Endothelial cell of umbilical vein (primary cell): ENCODE data around the gene SLC52A1. TPM values are rescaled to one million over a fixed set of nuclear protein-coding genes. Genes with fewer than 3 reads are reported as not detected.

Experiments
- BruUV-seq: library from RNA; stranded (reverse); fragments of 400-500 nt; replicated peaks from 2 replicates; lab custom pipeline; 2021; lab: Mats Ljungman, UMichigan
- CTCF ChIA-PET: fragments of 300-600, 350-600 bp; sonication (Branson Sonifier 250); formaldehyde crosslinking; loops from one replicate; lab custom pipeline; 2021; ENCODE audit warnings: antibody characterized with exemption, inconsistent platforms; lab: Charles Lee
- POLR2A ChIA-PET: fragments of 300-600, 350-600 bp; sonication (Branson Sonifier 250); formaldehyde crosslinking; loops from one replicate; lab custom pipeline; 2021; ENCODE audit warnings: antibody characterized with exemption, inconsistent platforms; lab: Charles Lee
- DNase-seq: peaks from one replicate; pipeline ENCODE4 v3.0.0-alpha.2; 2011; ENCODE audit warnings: low read depth, low spot score
- FAIRE-seq: peaks from 2 replicates; lab custom pipeline; 2011; peaks lifted over from hg19 to GRCh38; lab: Jason Lieb, UNC
- H2AFZ ChIP-seq: 2 replicates; pipeline ENCODE4 v1.6.0; 2012; ENCODE audit warnings: low read depth, low read length, control low read depth, inconsistent platforms
- H3K27ac ChIP-seq: 2 replicates; pipeline ENCODE4 v1.5.1; 2011; ENCODE audit warnings: low read depth, mild to moderate bottlenecking, control low read depth, low read length, moderate library complexity; ENCODE audit not compliant: insufficient read depth
- H3K27me3 ChIP-seq, 2 experiments: 2 replicates each; pipeline versions ENCODE4 v1.6.0 to v1.6.1; 2011; ENCODE audit warnings: low read length in 2 of 2, mixed read lengths in 1 of 2; ENCODE audit not compliant: control insufficient read depth in 2 of 2, insufficient read depth in 2 of 2
- H3K36me3 ChIP-seq, 2 experiments: 2 replicates in 1 of 2; 3 replicates in 1 of 2; pipeline ENCODE4 v1.5.1; 2011; ENCODE audit warnings: low read length in 2 of 2, mild to moderate bottlenecking in 1 of 2, moderate library complexity in 1 of 2; ENCODE audit not compliant: control insufficient read depth in 2 of 2, insufficient read depth in 2 of 2; ENCODE audit errors: extremely low read depth in 1 of 2
- H3K4me1 ChIP-seq: 3 replicates; pipeline ENCODE4 v1.5.1; 2011; ENCODE audit warnings: mild to moderate bottlenecking, low read length; ENCODE audit not compliant: control insufficient read depth, insufficient read depth; ENCODE audit errors: extremely low read depth
- H3K4me2 ChIP-seq: 2 replicates; pipeline ENCODE4 v1.6.1; 2011; ENCODE audit warnings: low read length, control low read depth, mixed read lengths; ENCODE audit not compliant: insufficient read depth
- H3K4me3 ChIP-seq, 3 experiments: fragments of 200-600 bp in 1 of 3; sonication (generic), shearing (Covaris generic) in 1 of 3; replicated peaks in 1 of 3; 2 replicates each; pipeline ENCODE4 v1.5.1; 2011 to 2016; ENCODE audit warnings: control low read depth in 3 of 3, low read length in 3 of 3, mild to moderate bottlenecking in 2 of 3, inconsistent platforms in 1 of 3, low read depth in 1 of 3, moderate library complexity in 1 of 3; ENCODE audit not compliant: insufficient read depth in 1 of 3
- H3K79me2 ChIP-seq: 2 replicates; pipeline ENCODE4 v1.6.0; 2012; ENCODE audit warnings: low read length, inconsistent platforms; ENCODE audit not compliant: control insufficient read depth, insufficient read depth
- H3K9ac ChIP-seq: replicated peaks from 2 replicates; pipeline ENCODE3; 2011; ENCODE audit warnings: low read length, control low read depth; ENCODE audit not compliant: insufficient read depth; ENCODE audit errors: extremely low read depth
- H3K9me1 ChIP-seq: replicated peaks from 3 replicates; pipeline ENCODE4 v1.6.0; 2011; ENCODE audit warnings: mild to moderate bottlenecking, low read length; ENCODE audit not compliant: control insufficient read depth, insufficient read depth; ENCODE audit errors: extremely low read depth
- H3K9me3 ChIP-seq: replicated peaks from 2 replicates; pipeline ENCODE4 v1.5.1; 2012; ENCODE audit warnings: low read length, inconsistent platforms; ENCODE audit not compliant: control insufficient read depth, insufficient read depth
- H4K20me1 ChIP-seq: replicated peaks from 2 replicates; pipeline ENCODE3; 2011; ENCODE audit warnings: mild to moderate bottlenecking, low read length; ENCODE audit not compliant: control insufficient read depth, insufficient read depth; ENCODE audit errors: extremely low read depth
- CTCF ChIP-seq, 2 donors: IDR thresholded peaks; 1 replicate in 1 of 2; 2 replicates in 1 of 2; pipeline ENCODE4 v1.5.1; 2011; ENCODE audit warnings: low read length in 2 of 2, mild to moderate bottlenecking in 2 of 2, moderate library complexity in 2 of 2, control low read depth in 1 of 2, inconsistent platforms in 1 of 2, low read depth in 1 of 2; ENCODE audit not compliant: insufficient read depth in 1 of 2; ENCODE audit errors: extremely low read depth in 1 of 2
- EZH2 ChIP-seq: IDR thresholded peaks from 2 replicates; pipeline ENCODE4 v1.6.1; 2012; ENCODE audit warnings: borderline replicate concordance, low read depth, mild to moderate bottlenecking, moderate library complexity, low read length, inconsistent platforms; ENCODE audit not compliant: severe bottlenecking
- FOS ChIP-seq: IDR thresholded peaks from 2 replicates; pipeline ENCODE4 v1.6.1; 2011; ENCODE audit warnings: mild to moderate bottlenecking, low read length, moderate library complexity, borderline replicate concordance; ENCODE audit not compliant: insufficient read depth
- GATA2 ChIP-seq: IDR thresholded peaks from 2 replicates; pipeline ENCODE4 v1.7.0; 2011; ENCODE audit warnings: low read depth, mild to moderate bottlenecking, moderate library complexity, mixed read lengths, low read length; ENCODE audit not compliant: insufficient read length, insufficient read depth
- JUN ChIP-seq: IDR thresholded peaks from 2 replicates; pipeline ENCODE4 v1.6.1; 2011; ENCODE audit warnings: borderline replicate concordance, low read depth; ENCODE audit not compliant: insufficient read length, insufficient read depth
- MYC ChIP-seq: IDR thresholded peaks from one replicate; pipeline ENCODE4 v1.6.1; 2011; ENCODE audit warnings: mild to moderate bottlenecking, low read depth, low read length
- POLR2A ChIP-seq: IDR thresholded peaks from 2 replicates; pipeline ENCODE4 v1.6.1; 2012; ENCODE audit warnings: low read depth, mild to moderate bottlenecking, control low read depth, low read length
- POLR2AphosphoS5 ChIP-seq: IDR thresholded peaks from 2 replicates; pipeline ENCODE4 v1.6.1; 2012; ENCODE audit warnings: low read depth, mild to moderate bottlenecking, control low read depth, low read length, moderate library complexity; ENCODE audit not compliant: insufficient read depth
- dilution Hi-C: fragments of 300-500 bp; cut with MboI; formaldehyde crosslinking; loops from one replicate; pipeline ENCODE4 v1.15.0; 2019; ENCODE audit warnings: low sequenced_read_pairs; ENCODE audit not compliant: extremely low pct_ligation_motif_present
- intact Hi-C: fragments of 100-400 bp; cut with micrococcal nuclease; formaldehyde crosslinking; loops from one replicate; pipeline ENCODE4 v1.10.0; 2022
- polyA plus RNA-seq, 4 experiments: library from polyadenylated mRNA; depleted of rRNA in 3 of 4; stranded (reverse) in 3 of 4; unstranded in 1 of 4; fragments of >200 nt; gene quantifications; 2 replicates each; pipeline versions ENCODE4 v1.2.1 to v1.2.3, GENCODE V29; 2011 to 2012; ENCODE audit warnings: missing spikeins in 1 of 4
- total RNA-seq: library from RNA; stranded (reverse); gene quantifications from 2 replicates; pipeline ENCODE4 v1.2.3, GENCODE V29; 2021
- TF ChIP-seq, protein P1 (sequence below): IDR thresholded peaks from 2 replicates; pipeline ENCODE4 v1.6.1; 2011; ENCODE audit not compliant: insufficient read depth, insufficient read length

The SLC52A1 gene
- total and polyA plus RNA-seq, 2 donors (not counting 3 experiments of a cell fraction or from before 2014, with no cell fraction given), result 0.04 TPM; not detected in 1

DNA sequence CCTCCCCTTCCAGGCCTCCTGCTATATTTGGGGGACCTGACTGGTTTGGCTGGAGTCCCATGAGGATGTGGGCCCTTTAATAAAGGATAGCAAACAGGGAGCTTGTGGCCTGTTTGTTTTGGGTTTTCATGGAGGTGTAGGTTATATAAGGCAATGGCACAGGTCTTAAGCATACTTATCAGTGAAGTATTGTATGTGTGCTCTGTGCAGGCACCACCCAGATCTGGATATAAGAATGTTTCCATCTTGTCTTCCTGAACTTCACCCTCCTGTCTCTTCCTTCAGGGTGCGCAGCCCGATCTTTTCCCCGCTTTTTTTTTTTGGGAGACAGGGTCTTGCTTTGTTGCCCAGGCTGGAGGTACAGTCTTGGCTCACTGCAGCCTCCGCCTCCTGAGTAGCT lies 10.6 kb downstream of the SLC52A1 start:
- DNase-seq (no peak), FAIRE-seq (no peak)
- intact Hi-C loops, result no loop called here
- Histone ChIP-seq H3K4me2 (no peak overlapping the region), H3K9me1 (no peaks in the 10 kb centered on the region), H3K27ac (no peak overlapping the region), H3K4me1 (no peaks in the 10 kb centered on the region), H4K20me1 (no peaks in the 10 kb centered on the region), H3K79me2 (no peaks in the 10 kb centered on the region), H2AFZ (no peak overlapping the region), H3K9me3 (no peaks in the 10 kb centered on the region), H3K27me3 (no peaks in the 10 kb centered on the region), H3K36me3 (peaks cover 5 to 32% of the 10 kb centered on the region in 2 experiments), H3K9ac (no peak overlapping the region), H3K4me3 (no peak overlapping the region)
- ChIA-PET POLR2A (no interaction called here), CTCF (no interaction called here)
- TF ChIP-seq MYC (no peak), CTCF (IDR thresholded peaks at IDR 0.05; ENCODE audit: extremely low read depth in 1 of 2, insufficient read depth in 1 of 2, low read depth in 1 of 2, low read length in 2 of 2) (no peak), JUN (no peak), FOS (no peak), POLR2AphosphoS5 (no peak), POLR2A (no peak), EZH2 (no peak), GATA2 (no peak)
- TF ChIP-seq, protein P1, sequence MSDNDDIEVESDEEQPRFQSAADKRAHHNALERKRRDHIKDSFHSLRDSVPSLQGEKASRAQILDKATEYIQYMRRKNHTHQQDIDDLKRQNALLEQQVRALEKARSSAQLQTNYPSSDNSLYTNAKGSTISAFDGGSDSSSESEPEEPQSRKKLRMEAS, result no peak
- BruUV-seq, result no TSS peak
- dilution Hi-C loops, result no loop called here
